Astrocyte (in vitro differentiated cells and primary cell): Measurements from ENCODE around the gene SUFU.

Experiments
- CTCF ChIP-seq: IDR thresholded peaks from 2 replicates; pipeline ENCODE4 v1.5.1; 2011; ENCODE audit warnings: low read depth, mild to moderate bottlenecking, inconsistent platforms, low read length, moderate library complexity; ENCODE audit not compliant: insufficient read depth
- EZH2 ChIP-seq: IDR thresholded peaks from 2 replicates; pipeline ENCODE4 v1.6.1; 2012; ENCODE audit warnings: mild to moderate bottlenecking, low read length, inconsistent platforms; ENCODE audit not compliant: insufficient read depth

GRCh38 chr10:102554531-102554930, 50.8 kb downstream of the SUFU start:
- TF ChIP-seq CTCF (no peak), EZH2 (no peak)
